ENCODE measurements around the gene PDP2.

Gene PDP2

GRCh38 chr16:66915041-66915440 is 34.7 kb downstream of the PDP2 start:
- Histone ChIP-seq H2BK15ac (ENCODE audit: low read length) (no peak overlapping the region), H3K14ac (ENCODE audit: low read length) (no peak overlapping the region), H3K9ac (ENCODE audit: low read depth, low read length, poor library complexity) (no peak overlapping the region), H3K9me3 (replicated peaks in 1 of 2; ENCODE audit: control insufficient read depth in 2 of 2, insufficient read depth in 1 of 2, low read depth in 1 of 2, low read length in 2 of 2) (peaks cover 0 to 1% of the 10 kb centered on the region in 2 donors), H3K18ac (ENCODE audit: low read length) (no peak overlapping the region), H2AFZ (ENCODE audit: low read length) (no peak overlapping the region), H4K91ac (ENCODE audit: low read depth, low read length, poor library complexity) (no peak overlapping the region), H2BK12ac (ENCODE audit: low read length) (no peak overlapping the region), H4K8ac (ENCODE audit: low read depth, low read length) (no peak overlapping the region), H3K4me2 (ENCODE audit: insufficient read depth, low read length, poor library complexity, severe bottlenecking) (no peak overlapping the region), H3K36me3 (replicated peaks in 1 of 2; ENCODE audit: control insufficient read depth in 2 of 2, insufficient read depth in 2 of 2, low read length in 2 of 2) (no peaks in the 10 kb centered on the region), H3K4ac (ENCODE audit: low read length) (no peak overlapping the region), H3K4me1 (ENCODE audit: control insufficient read depth in 2 of 2, insufficient read depth in 1 of 2, low read depth in 1 of 2, low read length in 2 of 2) (peaks cover 0 to 22% of the 10 kb centered on the region in 2 donors), H3K23ac (ENCODE audit: low read depth, low read length, poor library complexity) (no peak overlapping the region), H2AK5ac (ENCODE audit: low read depth, low read length) (no peak overlapping the region), H3K27me3 (ENCODE audit: control insufficient read depth in 3 of 3, insufficient read depth in 3 of 3, low read depth in 1 of 3, low read length in 3 of 3) (peaks cover 0 to 38% (median 0%) of the 10 kb centered on the region in 3 experiments), H3K4me3 (ENCODE audit: low read length in 2 of 2) (no peak overlapping the region), H2BK120ac (ENCODE audit: low read depth, low read length) (no peak overlapping the region), H3K79me1 (ENCODE audit: low read depth, low read length) (no peaks in the 10 kb centered on the region), H3K27ac (replicated peaks; ENCODE audit: low read length) (no peak overlapping the region), H2BK5ac (ENCODE audit: low read length) (no peak overlapping the region)
- WGBS, 2 donors (ENCODE audit: extremely low coverage in 2 of 2, insufficient read length in 2 of 2, insufficient replicate concordance in 1 of 2) = no CpG with 5 or more reads among the region's 7 CpGs
- no peak for DNase-seq (ENCODE audit: low spot score)

- Histone ChIP-seq H3K79me1 (ENCODE audit: low read depth, low read length) (no peaks in the 10 kb centered on the region), H2AK5ac (ENCODE audit: low read depth, low read length) (no peak overlapping the region), H3K4me3 (ENCODE audit: low read length in 2 of 2) (no peak overlapping the region), H2BK12ac (ENCODE audit: low read length) (no peak overlapping the region), H3K4me2 (ENCODE audit: insufficient read depth, low read length, poor library complexity, severe bottlenecking) (no peak overlapping the region), H4K91ac (ENCODE audit: low read depth, low read length, poor library complexity) (no peak overlapping the region), H3K18ac (ENCODE audit: low read length) (no peak overlapping the region), H2BK120ac (ENCODE audit: low read depth, low read length) (no peak overlapping the region), H3K4me1 (ENCODE audit: control insufficient read depth in 2 of 2, insufficient read depth in 1 of 2, low read depth in 1 of 2, low read length in 2 of 2) (peaks cover 0 to 26% of the 10 kb centered on the region in 2 donors), H3K27ac (replicated peaks; ENCODE audit: low read length) (no peak overlapping the region), H3K23ac (ENCODE audit: low read depth, low read length, poor library complexity) (no peak overlapping the region), H2AFZ (ENCODE audit: low read length) (no peak overlapping the region), H3K4ac (ENCODE audit: low read length) (no peak overlapping the region), H3K27me3 (ENCODE audit: control insufficient read depth in 3 of 3, insufficient read depth in 3 of 3, low read depth in 1 of 3, low read length in 3 of 3) (peaks cover 0 to 40% (median 0%) of the 10 kb centered on the region in 3 experiments), H2BK5ac (ENCODE audit: low read length) (no peak overlapping the region), H3K36me3 (replicated peaks in 1 of 2; ENCODE audit: control insufficient read depth in 2 of 2, insufficient read depth in 2 of 2, low read length in 2 of 2) (no peaks in the 10 kb centered on the region), H3K9me3 (replicated peaks in 1 of 2; ENCODE audit: control insufficient read depth in 2 of 2, insufficient read depth in 1 of 2, low read depth in 1 of 2, low read length in 2 of 2) (peaks cover 0 to 1% of the 10 kb centered on the region in 2 donors), H3K14ac (ENCODE audit: low read length) (no peak overlapping the region), H3K9ac (ENCODE audit: low read depth, low read length, poor library complexity) (no peak overlapping the region), H2BK15ac (ENCODE audit: low read length) (no peak overlapping the region), H4K8ac (ENCODE audit: low read depth, low read length) (no peak overlapping the region)
- DNase-seq (ENCODE audit: low spot score) = no peak
- WGBS, 2 donors (ENCODE audit: extremely low coverage in 2 of 2, insufficient read length in 2 of 2, insufficient replicate concordance in 1 of 2) = no CpG with 5 or more reads among the region's 6 CpGs
Observed at GRCh38 chr16:66916518-66916917, 36.2 kb downstream of the PDP2 start.

- H4K91ac ChIP-seq (ENCODE audit: low read depth, low read length, poor library complexity) = no peak overlapping the region
- no peak overlapping the region for H3K14ac ChIP-seq (ENCODE audit: low read length)
- H3K9me3 ChIP-seq (replicated peaks in 1 of 2; ENCODE audit: control insufficient read depth in 2 of 2, insufficient read depth in 1 of 2, low read depth in 1 of 2, low read length in 2 of 2) = peaks cover 0 to 1% of the 10 kb centered on the region in 2 donors
- no peak overlapping the region for H3K27ac ChIP-seq (replicated peaks; ENCODE audit: low read length)
- H3K4me2 ChIP-seq (ENCODE audit: insufficient read depth, low read length, poor library complexity, severe bottlenecking) = no peak overlapping the region
- no peak overlapping the region for H2AFZ ChIP-seq (ENCODE audit: low read length)
- peak overlapping the region; percentile 25 for H3K23ac ChIP-seq (ENCODE audit: low read depth, low read length, poor library complexity)
- no peak overlapping the region for H2BK120ac ChIP-seq (ENCODE audit: low read depth, low read length)
- no peak for DNase-seq (ENCODE audit: low spot score)
- no peak overlapping the region for H3K4me3 ChIP-seq (ENCODE audit: low read length in 2 of 2)
- H3K4ac ChIP-seq (ENCODE audit: low read length) = no peak overlapping the region
- H3K4me1 ChIP-seq (ENCODE audit: control insufficient read depth in 2 of 2, insufficient read depth in 1 of 2, low read depth in 1 of 2, low read length in 2 of 2) = peaks cover 0 to 26% of the 10 kb centered on the region in 2 donors
- H4K8ac ChIP-seq (ENCODE audit: low read depth, low read length) = no peak overlapping the region
- H3K79me1 ChIP-seq (ENCODE audit: low read depth, low read length) = no peaks in the 10 kb centered on the region
- H2BK12ac ChIP-seq (ENCODE audit: low read length) = no peak overlapping the region
- WGBS, 2 donors (ENCODE audit: extremely low coverage in 2 of 2, insufficient read length in 2 of 2, insufficient replicate concordance in 1 of 2) = no CpG with 5 or more reads among the region's 9 CpGs
- no peak overlapping the region for H2BK15ac ChIP-seq (ENCODE audit: low read length)
- peak overlapping the region; percentile 25 for H2AK5ac ChIP-seq (ENCODE audit: low read depth, low read length)
- H2BK5ac ChIP-seq (ENCODE audit: low read length) = no peak overlapping the region
- H3K18ac ChIP-seq (ENCODE audit: low read length) = peak overlapping the region; percentile 66
- no peaks in the 10 kb centered on the region for H3K36me3 ChIP-seq (replicated peaks in 1 of 2; ENCODE audit: control insufficient read depth in 2 of 2, insufficient read depth in 2 of 2, low read length in 2 of 2)
- peaks cover 0 to 42% (median 0%) of the 10 kb centered on the region in 3 experiments for H3K27me3 ChIP-seq (ENCODE audit: control insufficient read depth in 3 of 3, insufficient read depth in 3 of 3, low read depth in 1 of 3, low read length in 3 of 3)
- peak overlapping the region; percentile 78 for H3K9ac ChIP-seq (ENCODE audit: low read depth, low read length, poor library complexity)
Observed at GRCh38 chr16:66917741-66918140, 37.4 kb downstream of the PDP2 start.

- no peaks in the 10 kb centered on the region for H3K79me1 ChIP-seq (ENCODE audit: low read depth, low read length)
- no peak overlapping the region for H3K27ac ChIP-seq (replicated peaks; ENCODE audit: low read length)
- no peak overlapping the region for H4K91ac ChIP-seq (ENCODE audit: low read depth, low read length, poor library complexity)
- no peak overlapping the region for H3K4me3 ChIP-seq (ENCODE audit: low read length in 2 of 2)
- H3K14ac ChIP-seq (ENCODE audit: low read length) = no peak overlapping the region
- no peak overlapping the region for H3K23ac ChIP-seq (ENCODE audit: low read depth, low read length, poor library complexity)
- WGBS, 2 donors (ENCODE audit: extremely low coverage in 2 of 2, insufficient read length in 2 of 2, insufficient replicate concordance in 1 of 2) = no CpG with 5 or more reads among the region's 6 CpGs
- H3K4ac ChIP-seq (ENCODE audit: low read length) = no peak overlapping the region
- no peak overlapping the region for H2BK12ac ChIP-seq (ENCODE audit: low read length)
- no peak overlapping the region for H3K18ac ChIP-seq (ENCODE audit: low read length)
- H3K4me1 ChIP-seq (ENCODE audit: control insufficient read depth in 2 of 2, insufficient read depth in 1 of 2, low read depth in 1 of 2, low read length in 2 of 2) = peaks cover 0 to 22% of the 10 kb centered on the region in 2 donors
- no peak overlapping the region for H3K9ac ChIP-seq (ENCODE audit: low read depth, low read length, poor library complexity)
- no peak overlapping the region for H2BK5ac ChIP-seq (ENCODE audit: low read length)
- no peak overlapping the region for H2BK120ac ChIP-seq (ENCODE audit: low read depth, low read length)
- DNase-seq (ENCODE audit: low spot score) = no peak
- H3K9me3 ChIP-seq (replicated peaks in 1 of 2; ENCODE audit: control insufficient read depth in 2 of 2, insufficient read depth in 1 of 2, low read depth in 1 of 2, low read length in 2 of 2) = no peaks in the 10 kb centered on the region
- no peak overlapping the region for H4K8ac ChIP-seq (ENCODE audit: low read depth, low read length)
- H3K36me3 ChIP-seq (replicated peaks in 1 of 2; ENCODE audit: control insufficient read depth in 2 of 2, insufficient read depth in 2 of 2, low read length in 2 of 2) = no peaks in the 10 kb centered on the region
- peak overlapping the region; percentile 31 for H2AK5ac ChIP-seq (ENCODE audit: low read depth, low read length)
- no peak overlapping the region for H2BK15ac ChIP-seq (ENCODE audit: low read length)
- no peak overlapping the region for H2AFZ ChIP-seq (ENCODE audit: low read length)
- no peak overlapping the region for H3K4me2 ChIP-seq (ENCODE audit: insufficient read depth, low read length, poor library complexity, severe bottlenecking)
- H3K27me3 ChIP-seq (ENCODE audit: control insufficient read depth in 3 of 3, insufficient read depth in 3 of 3, low read depth in 1 of 3, low read length in 3 of 3) = peaks cover 0 to 48% (median 2%) of the 10 kb centered on the region in 3 experiments
Observed at GRCh38 chr16:66918355-66918754, 38.0 kb downstream of the PDP2 start.

All from neuronal stem cell (in vitro differentiated cells).